Measurements from ENCODE around the gene ZBTB16.

ZBTB16 gene

GRCh38 chr11:114197799-114198500 lies 138.4 kb downstream of the ZBTB16 start:
- CTCF ChIA-PET = no interaction called here
- no peak for DNase-seq (ENCODE audit: extremely low spot score)
- no peak for TF ChIP-seq CTCF (IDR thresholded peaks at IDR 0.05; ENCODE audit: control extremely low read depth, extremely low read depth, low read depth, missing control alignments)
- POLR2A ChIA-PET = no interaction called here

- POLR2A ChIA-PET = no interaction called here
- TF ChIP-seq CTCF (IDR thresholded peaks at IDR 0.05; ENCODE audit: control extremely low read depth, extremely low read depth, low read depth, missing control alignments) = no peak
- no peak for DNase-seq (ENCODE audit: extremely low spot score)
- CTCF ChIA-PET = no interaction called here
Observed at GRCh38 chr11:114199051-114199450, 139.5 kb downstream of the ZBTB16 start.

- TF ChIP-seq CTCF (IDR thresholded peaks at IDR 0.05; ENCODE audit: control extremely low read depth, extremely low read depth, low read depth, missing control alignments) = no peak
- ChIA-PET POLR2A (no interaction called here), CTCF (no interaction called here)
- DNase-seq (ENCODE audit: extremely low spot score) = no peak
Observed at GRCh38 chr11:114200351-114201133, 141.0 kb downstream of the ZBTB16 start.

GRCh38 chr11:114201219-114201618 lies 141.7 kb downstream of the ZBTB16 start:
- ChIA-PET CTCF (no interaction called here), POLR2A (no interaction called here)
- no peak for TF ChIP-seq CTCF (IDR thresholded peaks at IDR 0.05; ENCODE audit: control extremely low read depth, extremely low read depth, low read depth, missing control alignments)
- DNase-seq (ENCODE audit: extremely low spot score) = no peak

- TF ChIP-seq CTCF (IDR thresholded peaks at IDR 0.05; ENCODE audit: control extremely low read depth, extremely low read depth, low read depth, missing control alignments) = no peak
- ChIA-PET POLR2A (no interaction called here), CTCF (no interaction called here)
- no peak for DNase-seq (ENCODE audit: extremely low spot score)
Observed at GRCh38 chr11:114202011-114202609, 142.6 kb downstream of the ZBTB16 start.

- no peak for TF ChIP-seq CTCF (IDR thresholded peaks at IDR 0.05; ENCODE audit: control extremely low read depth, extremely low read depth, low read depth, missing control alignments)
- CTCF ChIA-PET = no interaction called here
- POLR2A ChIA-PET = no interaction called here
- no peak for DNase-seq (ENCODE audit: extremely low spot score)
Observed at GRCh38 chr11:114207096-114207495, 147.6 kb downstream of the ZBTB16 start.

All from GM10248 (cell line).